Mucosa of descending colon (tissue), 3 donors: ENCODE results near the gene LRRC55. TPM values are rescaled to one million over a fixed set of nuclear protein-coding genes. Genes with fewer than 3 reads are reported as not detected.

Experiments used
- ATAC-seq: fragments of 200-7000 bp; cut with Tn5 transposase; one replicate; pipeline ENCODE4 v1.9.1; 2020; ENCODE audit warnings: mild to moderate bottlenecking, moderate library complexity
- DNase-seq, 3 donors: peaks; one replicate each; pipeline ENCODE4 v3.0.0-alpha.2; 2020
- H3K36me3 ChIP-seq: fragments of 200-600 bp; one replicate; pipeline ENCODE4 v1.8.0; 2021; ENCODE audit warnings: low read depth, mild to moderate bottlenecking
- H3K4me1 ChIP-seq: fragments of 200-600 bp; one replicate; pipeline ENCODE4 v1.8.0; 2021; ENCODE audit warnings: low read depth, mild to moderate bottlenecking
- H3K4me3 ChIP-seq: fragments of 200-600 bp; one replicate; pipeline ENCODE4 v1.8.0; 2021; ENCODE audit warnings: mild to moderate bottlenecking
- H3K9me3 ChIP-seq: fragments of 200-600 bp; one replicate; pipeline ENCODE4 v1.8.0; 2021; ENCODE audit warnings: mild to moderate bottlenecking
- CTCF ChIP-seq: fragments of 200-600 bp; IDR thresholded peaks from one replicate; pipeline ENCODE4 v1.8.0; 2022; ENCODE audit warnings: antibody characterized with exemption, mild to moderate bottlenecking
- intact Hi-C, 2 donors: fragments of 100-400 bp; cut with DNase I in 1 of 2; cut with micrococcal nuclease in 1 of 2; formaldehyde crosslinking; loops; one replicate each; pipeline versions ENCODE4 v1.11.0 to v1.11.1; 2022; cut with DNase I, micrococcal nuclease
- total RNA-seq, 3 donors: library from RNA; stranded (reverse); fragmentation: NEBNext Ultra II Directional in 2 of 3; extraction: Animal tissue kit (Norgen Biotek cat#: 25700) in 2 of 3; gene quantifications; one replicate each; pipeline versions ENCODE4 v1.2.1 to v1.2.4, GENCODE V29; 2021 to 2023
- donor health status: DM: no; HTN: no; CAD: no; lungs with moderate emphysema.
- donor health status: DM: no; HTN: no; CAD: no.
- donor health status: DM: no; HTN: yes; CAD: no.

Gene LRRC55
- total RNA-seq, 3 donors from 2014 or later, result 0.19 to 1.4 TPM; not detected in 1

GRCh38 chr11:57150454-57150917, 31.3 kb upstream of the LRRC55 start:
- no peaks in the 10 kb centered on the region for H3K9me3 ChIP-seq
- DNase-seq, result no peak
- no peaks in the 10 kb centered on the region for H3K36me3 ChIP-seq
- no peaks in the 10 kb centered on the region for H3K4me1 ChIP-seq
- no peak for ATAC-seq
- no peak overlapping the region for H3K4me3 ChIP-seq
- intact Hi-C loops, result no loop called here
- TF ChIP-seq CTCF, result no peak

- Histone ChIP-seq H3K36me3 (no peaks in the 10 kb centered on the region), H3K4me1 (no peaks in the 10 kb centered on the region), H3K4me3 (no peak overlapping the region), H3K9me3 (no peaks in the 10 kb centered on the region)
- ATAC-seq (no peak), DNase-seq (no peak)
- intact Hi-C loops, result no loop called here
- TF ChIP-seq CTCF, result no peak
Measured at GRCh38 chr11:57152134-57152533, 29.6 kb upstream of the LRRC55 start.

GRCh38 chr11:57153448-57153847, 28.3 kb upstream of the LRRC55 start:
- no peak for ATAC-seq
- Histone ChIP-seq H3K9me3 (no peaks in the 10 kb centered on the region), H3K4me3 (no peak overlapping the region)

GRCh38 chr11:57154739-57155138, 27.0 kb upstream of the LRRC55 start:
- DNase-seq (no peak), ATAC-seq (no peak)
- Histone ChIP-seq H3K4me3 (no peak overlapping the region), H3K4me1 (no peaks in the 10 kb centered on the region), H3K9me3 (no peaks in the 10 kb centered on the region), H3K36me3 (no peaks in the 10 kb centered on the region)
- TF ChIP-seq CTCF, result no peak
- intact Hi-C loops, result no loop called here

More at GRCh38 chr11:57153448-57153847, 28.3 kb upstream of the LRRC55 start:
- Histone ChIP-seq H3K36me3 (no peaks in the 10 kb centered on the region), H3K4me1 (no peaks in the 10 kb centered on the region)
- no peak for TF ChIP-seq CTCF
- intact Hi-C loops, result no loop called here
- DNase-seq, result no peak

- ATAC-seq, result no peak
- DNase-seq, result no peak
- Histone ChIP-seq H3K36me3 (no peaks in the 10 kb centered on the region), H3K9me3 (no peaks in the 10 kb centered on the region), H3K4me3 (no peak overlapping the region), H3K4me1 (no peaks in the 10 kb centered on the region)
- intact Hi-C loops, result no loop called here
- no peak for TF ChIP-seq CTCF
Measured at GRCh38 chr11:57155400-57155799, 26.4 kb upstream of the LRRC55 start.
